Fibroblast of peridontal ligament (primary cell): Measurements from ENCODE around the gene MUC5B.

Experiments used
- DNase-seq: peaks from one replicate; pipeline ENCODE4 v3.0.0-alpha.2; 2010; ENCODE audit errors: extremely low read depth

Gene MUC5B

GRCh38 chr11:1192741-1193325 lies 30.0 kb upstream of the MUC5B start:
- DNase-seq: no peak

GRCh38 chr11:1193326-1194230 lies 29.3 kb upstream of the MUC5B start:
- no peak for DNase-seq

- no peak for DNase-seq
These were observed 28.5 kb upstream of the MUC5B start for GRCh38 chr11:1194231-1194976.

- no peak for DNase-seq
These were observed 27.7 kb upstream of the MUC5B start for GRCh38 chr11:1194977-1195681.

GRCh38 chr11:1195682-1196515 lies 27.0 kb upstream of the MUC5B start:
- no peak for DNase-seq

- no peak for DNase-seq
These were observed 26.1 kb upstream of the MUC5B start for GRCh38 chr11:1196516-1197391.

GRCh38 chr11:1197431-1197885 lies 25.4 kb upstream of the MUC5B start:
- DNase-seq: no peak

GRCh38 chr11:1197886-1198560 lies 24.8 kb upstream of the MUC5B start:
- no peak for DNase-seq

- DNase-seq: no peak
These were observed 24.2 kb upstream of the MUC5B start for GRCh38 chr11:1198561-1199240.

GRCh38 chr11:1199241-1199750 lies 23.6 kb upstream of the MUC5B start:
- no peak for DNase-seq

GRCh38 chr11:1199751-1200610 lies 22.9 kb upstream of the MUC5B start:
- DNase-seq: no peak

- DNase-seq: no peak
These were observed 22.2 kb upstream of the MUC5B start for GRCh38 chr11:1200611-1201191.

GRCh38 chr11:1201395-1202153 lies 21.3 kb upstream of the MUC5B start:
- no peak for DNase-seq

- no peak for DNase-seq
These were observed 20.6 kb upstream of the MUC5B start for GRCh38 chr11:1202154-1202775.

GRCh38 chr11:1202776-1203504 lies 19.9 kb upstream of the MUC5B start:
- peak; percentile 8 for DNase-seq
